B cell (primary cell): ENCODE results near the gene ADAMTSL2.

Experiments used
- CTCF ChIP-seq: fragments of 200-600 bp; IDR thresholded peaks from one replicate; pipeline ENCODE4 v1.8.0; 2022; ENCODE audit warnings: antibody characterized with exemption, mild to moderate bottlenecking
- EZH2 ChIP-seq: IDR thresholded peaks from 2 replicates; pipeline ENCODE4 v1.6.1; 2012; ENCODE audit warnings: borderline replicate concordance, low read depth, mild to moderate bottlenecking, moderate library complexity, low read length; ENCODE audit not compliant: insufficient read depth, poor library complexity, severe bottlenecking

DNA sequence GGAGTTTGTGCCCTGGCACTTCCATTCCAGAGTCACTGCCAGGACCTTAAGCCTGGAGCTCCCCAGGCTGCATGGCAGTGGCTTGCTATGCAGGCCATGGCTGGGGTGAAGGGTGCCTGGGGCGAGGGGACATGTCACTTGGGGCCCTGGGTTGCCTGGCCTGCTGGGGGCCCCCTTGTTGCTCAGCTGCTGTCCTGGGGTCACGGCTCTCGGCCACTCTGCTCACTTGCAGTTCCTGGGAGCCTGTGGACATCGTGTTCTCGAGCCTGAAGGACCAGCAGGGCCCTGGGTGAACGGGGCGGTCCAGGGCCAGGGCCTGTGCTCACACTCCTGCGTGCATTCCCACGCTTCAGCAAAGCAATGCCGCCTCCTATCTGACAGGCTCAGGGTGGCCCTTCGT lies 41.1 kb upstream of the ADAMTSL2 start:
- TF ChIP-seq CTCF: no peak
- TF ChIP-seq EZH2: no peak
